HG03457 (cell line): ENCODE results near the gene AUH.

ENCODE experiments used
- ATAC-seq: cut with Tn5 transposase; IDR thresholded peaks from one replicate; pipeline ENCODE4 v1.9.1; 2021; ENCODE audit warnings: moderate number of reproducible peaks; ENCODE audit not compliant: unreplicated experiment

The AUH gene

DNA sequence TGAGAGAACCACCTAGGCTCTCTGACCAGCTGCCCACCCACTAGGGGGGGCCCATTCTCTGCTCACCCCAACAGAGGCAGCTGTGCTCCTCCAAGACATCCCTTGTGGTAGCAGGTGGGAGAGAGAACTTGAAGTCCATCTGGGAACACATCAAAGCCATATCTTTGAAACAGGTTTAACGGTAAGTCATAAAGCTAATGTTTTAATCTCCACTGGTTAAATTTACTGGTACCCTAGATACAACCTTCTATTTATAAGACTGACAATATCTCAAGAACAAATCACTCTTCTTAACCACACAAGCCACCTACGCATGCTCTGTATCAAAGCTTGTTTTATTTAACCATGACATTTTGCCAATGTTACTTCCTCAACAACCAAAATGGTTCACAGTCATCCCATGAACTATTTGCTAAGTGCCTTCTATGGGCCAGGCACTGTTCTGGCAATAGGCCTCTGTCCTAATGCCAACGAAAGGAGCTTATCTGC is 20.4 kb downstream of the AUH start:
- no peak for ATAC-seq

DNA sequence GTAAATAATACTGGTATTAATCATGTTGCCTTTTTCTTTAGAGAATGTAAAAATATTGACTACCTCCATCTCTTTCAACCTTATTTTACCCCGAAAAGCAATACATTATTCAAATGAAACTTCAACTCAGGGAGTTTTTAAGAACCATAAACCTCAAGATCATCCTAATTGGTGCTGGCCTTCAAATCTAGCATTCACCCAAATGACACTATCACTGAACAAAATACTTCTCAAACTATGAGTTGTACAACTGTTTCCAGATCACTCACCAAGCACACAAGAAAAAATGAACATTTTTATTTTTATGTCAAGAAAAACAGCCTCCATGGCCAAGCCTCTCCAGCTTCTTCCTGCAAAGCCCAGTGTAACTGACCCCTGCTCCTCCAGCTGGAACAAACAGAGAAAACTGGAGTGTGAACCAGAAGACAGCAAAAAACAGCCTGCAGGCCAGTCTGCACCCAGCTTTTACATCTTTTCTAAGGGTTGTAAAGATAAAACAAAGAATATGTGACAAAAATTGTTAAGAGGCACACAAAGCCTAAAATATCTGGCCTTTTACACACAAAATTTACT is 21.2 kb downstream of the AUH start:
- ATAC-seq, result no peak

DNA sequence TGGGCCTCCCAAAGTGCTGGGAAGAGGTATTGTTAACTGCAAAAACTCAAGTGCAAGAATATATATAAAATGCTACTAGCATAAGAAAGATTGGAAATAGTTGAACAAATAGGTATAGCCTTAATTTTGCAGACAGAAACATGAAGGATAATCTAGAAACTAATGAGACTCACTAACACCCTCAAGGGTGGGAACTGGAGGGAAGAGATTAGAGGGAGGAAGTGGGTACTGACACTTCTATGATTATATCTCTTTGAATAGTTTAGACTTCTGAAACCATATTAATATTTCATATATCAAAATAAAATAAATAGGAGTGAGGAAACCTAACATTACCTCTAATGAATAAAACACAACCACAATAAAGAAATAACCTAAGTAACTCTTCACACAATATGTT is 23.0 kb downstream of the AUH start:
- no peak for ATAC-seq

DNA sequence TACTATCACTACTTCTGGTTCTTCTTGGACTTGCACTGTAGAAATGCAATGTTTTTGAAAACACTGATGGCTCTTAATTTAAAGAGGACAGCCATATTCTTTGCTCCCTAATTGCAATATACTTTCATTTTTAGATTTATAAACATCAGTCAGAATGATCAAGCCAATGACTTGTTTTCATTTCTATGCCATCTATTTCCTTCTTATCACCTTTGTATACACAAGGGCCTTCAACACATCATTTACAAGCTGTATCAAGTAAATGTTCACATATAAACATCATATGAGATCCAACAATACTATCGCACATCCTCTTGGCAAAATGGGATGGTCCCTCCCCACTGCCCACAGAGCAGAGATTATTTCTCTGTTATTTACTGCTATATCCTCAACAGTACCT is 24.9 kb downstream of the AUH start:
- no peak for ATAC-seq

DNA sequence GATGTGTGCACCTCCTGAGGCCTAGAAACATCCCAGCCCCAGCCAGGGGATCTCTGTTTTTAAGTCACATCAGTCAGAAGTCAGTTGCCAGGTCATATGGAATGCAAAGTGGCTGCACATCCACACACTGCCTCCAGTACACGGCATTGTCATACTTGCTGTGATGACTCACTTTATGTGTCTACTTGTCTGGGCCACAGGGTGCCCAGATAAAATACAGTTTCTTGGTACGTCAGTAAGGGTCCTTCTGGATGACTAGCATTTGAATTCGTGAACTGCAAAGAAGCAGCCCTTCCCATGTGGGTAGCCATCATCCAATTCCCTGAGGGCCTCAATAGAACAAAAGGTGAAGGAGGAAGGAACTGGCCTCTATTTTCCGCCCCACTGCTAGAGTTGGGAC is 27.7 kb downstream of the AUH start:
- ATAC-seq, result no peak

DNA sequence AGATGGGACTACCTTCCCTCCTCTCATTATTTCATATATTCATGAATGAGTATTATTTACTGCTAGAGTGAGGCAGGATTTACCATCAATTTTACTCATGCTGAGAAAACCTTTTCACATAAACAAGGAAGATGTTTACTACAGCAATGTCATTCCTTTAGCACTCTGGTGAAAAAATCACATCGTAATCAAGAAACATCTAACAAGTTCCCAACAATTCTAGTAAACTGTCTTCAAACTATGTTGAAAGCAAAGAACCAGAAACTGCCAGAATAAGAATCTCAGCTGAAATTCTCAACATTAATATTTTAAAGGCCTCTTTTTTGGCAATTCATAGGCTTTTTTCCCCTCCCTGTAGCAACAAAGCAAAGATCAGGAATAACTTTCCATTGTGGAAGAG is 28.2 kb downstream of the AUH start:
- ATAC-seq, result no peak

DNA sequence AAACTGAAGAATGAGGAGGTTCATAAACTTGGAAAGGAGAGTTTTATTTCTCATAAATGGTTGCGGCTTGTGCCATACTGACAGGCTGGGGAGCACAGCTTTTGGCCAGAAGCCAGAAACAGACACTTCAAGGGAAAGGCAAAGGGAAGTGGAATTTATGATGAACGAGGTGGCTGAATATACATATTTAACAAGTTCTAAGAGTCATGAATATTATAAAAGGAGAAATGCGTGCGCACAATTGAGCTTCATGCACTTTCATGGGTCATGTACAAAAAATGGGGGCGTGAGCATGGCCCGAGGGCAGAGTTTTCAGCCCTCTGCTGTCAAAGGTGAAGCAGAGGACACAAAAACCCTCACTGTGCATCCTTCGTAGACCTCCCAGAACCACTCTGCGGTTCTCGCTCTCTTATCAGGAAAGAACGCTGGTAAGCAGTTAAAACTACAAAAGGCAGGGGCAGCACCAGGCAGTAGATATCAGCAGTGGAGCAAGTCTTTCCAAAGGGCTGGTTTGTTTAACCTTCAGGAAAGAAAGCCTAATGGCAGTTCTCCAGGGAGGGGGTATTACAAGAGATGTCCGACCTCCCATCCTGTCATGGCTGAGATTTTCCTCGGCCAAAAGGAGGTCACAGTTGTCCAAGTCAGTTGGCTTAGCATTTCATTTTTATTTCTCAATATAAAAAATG is 29.0 kb downstream of the AUH start:
- ATAC-seq, result no peak

DNA sequence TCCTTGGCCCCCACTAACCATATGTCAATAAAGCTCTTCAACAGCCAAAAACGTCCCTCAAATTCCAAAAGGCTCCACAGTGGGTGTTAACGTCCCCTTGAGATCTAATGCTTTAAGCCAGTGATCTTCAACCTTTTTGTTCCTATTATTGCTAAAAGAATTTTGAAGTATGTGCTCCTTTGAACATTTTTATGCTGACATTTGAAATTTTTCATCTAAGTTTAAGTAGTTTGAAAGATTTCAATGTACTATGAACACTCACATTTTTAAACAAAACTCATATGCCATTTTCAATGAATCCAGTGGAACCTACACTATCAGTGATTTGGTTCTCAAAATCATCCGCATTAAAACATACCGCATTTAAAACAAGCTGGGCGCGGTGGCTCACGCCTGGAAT is 29.9 kb downstream of the AUH start:
- no peak for ATAC-seq

DNA sequence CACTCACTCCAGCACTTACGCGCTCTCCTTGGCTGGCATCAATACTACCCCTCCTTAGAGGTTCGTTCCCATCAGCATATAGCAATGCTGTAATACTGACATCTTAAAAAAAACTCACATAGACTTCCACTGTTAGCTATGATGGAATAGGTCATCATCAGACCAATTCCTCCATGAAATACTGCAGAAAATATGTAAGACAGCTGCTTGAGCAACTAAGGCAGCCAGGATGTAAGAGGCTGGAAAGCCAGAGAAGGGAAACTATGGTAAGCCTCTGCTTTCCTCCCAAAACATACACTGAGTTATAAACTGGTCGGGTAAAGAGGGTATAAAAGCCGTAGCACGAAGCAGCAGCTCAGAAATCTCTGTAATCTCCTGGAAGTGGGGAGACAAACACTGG is 33.5 kb downstream of the AUH start:
- no peak for ATAC-seq

DNA sequence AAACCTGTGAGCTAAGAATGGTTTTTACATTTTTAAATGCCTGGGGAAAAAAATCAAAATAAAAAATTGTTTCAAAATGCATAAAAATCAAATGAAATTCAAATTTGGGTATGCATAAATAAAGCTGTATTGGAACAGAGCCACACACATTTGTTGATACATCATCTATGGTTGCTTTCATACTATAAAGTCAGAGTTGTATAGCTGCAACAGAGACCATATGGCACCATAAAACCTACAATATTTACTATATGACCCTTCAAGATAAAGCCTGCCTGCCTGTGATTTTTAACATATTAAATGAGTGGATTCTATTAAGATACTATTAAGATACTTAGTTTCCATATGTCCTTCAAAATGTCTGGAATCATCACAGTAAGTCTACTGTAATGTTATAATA is 40.0 kb downstream of the AUH start:
- ATAC-seq, result no peak

DNA sequence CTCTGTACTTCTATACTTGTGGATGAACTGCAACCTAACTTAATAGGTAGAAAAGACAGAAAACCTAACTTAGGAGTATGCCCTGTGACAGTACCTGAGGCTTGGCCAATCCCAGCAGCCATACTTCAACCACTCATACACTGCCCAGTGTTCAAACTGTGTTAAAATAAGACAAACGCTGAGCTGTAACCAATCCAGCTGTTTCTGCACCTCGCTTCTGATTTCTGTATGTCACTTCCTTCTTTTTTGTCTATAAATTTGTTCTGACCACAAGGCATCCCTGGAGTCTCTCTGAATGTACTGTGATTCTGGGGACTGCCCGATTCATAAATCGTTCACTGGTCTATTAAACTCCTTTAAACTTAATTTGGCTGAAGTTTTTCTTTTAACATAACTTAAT is 41.4 kb downstream of the AUH start:
- no peak for ATAC-seq

DNA sequence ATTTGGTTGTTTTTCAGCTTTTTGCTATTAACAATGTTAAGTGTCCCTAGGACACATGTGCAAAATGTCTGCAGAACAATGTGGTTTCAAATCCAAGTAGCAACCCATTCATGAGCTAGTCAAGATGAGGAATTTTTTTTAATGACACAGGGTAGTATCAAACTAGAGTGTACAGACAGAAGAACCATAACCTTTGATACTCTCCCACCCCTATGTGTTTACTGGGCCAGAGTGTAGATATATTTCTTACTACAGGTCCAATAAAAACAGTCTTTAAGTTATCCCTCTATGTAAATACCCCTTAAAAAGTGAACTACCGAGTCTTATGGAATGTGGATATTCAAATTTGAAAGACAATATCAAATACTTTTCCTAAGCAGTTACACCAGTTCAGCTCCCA is 45.6 kb downstream of the AUH start:
- ATAC-seq, result no peak

DNA sequence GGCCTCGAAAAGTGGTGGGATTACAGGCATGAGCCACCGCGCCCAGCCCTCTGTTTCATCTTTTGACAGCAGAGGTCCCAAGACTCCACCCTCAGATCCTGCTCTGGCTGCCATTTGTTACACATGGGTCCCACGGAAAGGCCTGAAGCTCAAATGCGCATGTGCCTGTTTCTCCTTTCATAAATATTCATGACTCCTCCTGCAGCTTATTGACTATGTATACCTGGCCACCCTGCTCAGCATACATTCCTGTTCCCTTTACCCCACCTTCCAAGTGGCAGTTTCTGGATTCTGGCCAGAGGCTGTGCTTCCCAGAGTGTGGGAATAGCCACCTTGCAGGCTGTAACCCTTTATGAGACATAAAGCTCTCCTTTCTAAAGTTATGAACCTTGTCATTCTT is 46.5 kb downstream of the AUH start:
- ATAC-seq, result no peak

DNA sequence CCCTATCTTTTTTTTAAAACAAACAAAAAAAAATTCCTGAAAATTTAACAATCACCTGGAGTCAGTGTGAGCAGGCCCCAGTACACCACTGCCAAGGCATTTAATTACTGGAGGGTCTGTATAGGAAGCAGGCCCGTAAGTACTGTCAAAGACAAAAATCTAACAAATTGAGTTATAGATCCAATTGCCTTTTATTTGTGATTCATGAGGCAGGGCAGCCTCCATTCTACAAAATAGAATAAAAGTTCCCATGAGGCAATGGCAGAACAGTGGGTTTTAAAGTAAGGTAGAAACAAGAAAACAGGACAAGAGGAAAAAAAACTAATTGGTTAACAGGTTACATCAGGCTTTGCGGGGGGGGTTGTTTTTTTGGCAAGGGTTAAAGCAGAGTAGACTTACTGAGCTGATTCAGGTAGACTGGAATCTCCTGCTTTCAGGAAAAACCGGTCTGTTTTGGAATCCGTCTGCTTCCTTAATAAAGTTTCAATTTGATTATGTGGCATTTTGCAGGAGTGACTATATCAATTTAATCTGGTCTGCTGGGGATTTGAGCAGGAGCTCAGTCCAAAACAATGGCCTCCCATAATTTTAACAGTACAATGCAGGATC is 48.9 kb downstream of the AUH start:
- no peak for ATAC-seq

DNA sequence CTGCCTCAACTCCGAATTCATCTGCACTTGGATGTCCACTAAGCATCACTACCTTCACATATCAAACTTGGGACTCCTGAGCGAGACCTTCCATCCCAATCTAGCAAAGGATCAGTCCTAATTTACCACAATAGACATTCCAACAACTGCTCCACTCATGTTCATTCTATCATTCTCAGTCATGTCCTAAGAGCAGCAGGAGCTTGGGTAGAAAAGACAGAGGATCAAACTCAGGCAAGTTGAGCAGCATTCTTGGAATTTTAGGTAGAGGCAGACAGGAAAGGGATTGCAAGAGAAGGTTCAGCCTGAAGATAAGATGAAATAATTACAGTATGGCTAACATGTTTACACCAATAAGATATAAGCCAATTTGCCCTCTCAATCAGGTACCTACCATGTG is 51.7 kb downstream of the AUH start:
- ATAC-seq, result no peak

DNA sequence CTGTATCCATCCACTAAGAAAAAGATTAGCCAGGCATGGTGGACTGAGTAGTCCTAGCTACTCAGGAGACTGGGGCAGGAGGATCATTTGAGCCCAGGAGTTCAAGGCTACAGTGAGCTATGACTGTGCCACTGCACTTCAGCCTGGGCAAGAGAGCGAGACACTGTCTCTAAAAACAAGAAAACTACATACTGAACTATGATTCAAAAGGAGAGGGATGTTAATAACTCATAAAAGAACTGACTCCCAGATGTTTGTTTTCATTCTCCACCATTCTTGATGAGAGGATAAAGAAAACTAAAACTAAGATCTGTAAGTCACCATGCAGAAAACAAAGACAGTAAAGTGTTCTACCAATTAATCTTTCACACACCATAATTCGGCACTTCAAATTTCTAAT is 53.5 kb downstream of the AUH start:
- ATAC-seq, result no peak

DNA sequence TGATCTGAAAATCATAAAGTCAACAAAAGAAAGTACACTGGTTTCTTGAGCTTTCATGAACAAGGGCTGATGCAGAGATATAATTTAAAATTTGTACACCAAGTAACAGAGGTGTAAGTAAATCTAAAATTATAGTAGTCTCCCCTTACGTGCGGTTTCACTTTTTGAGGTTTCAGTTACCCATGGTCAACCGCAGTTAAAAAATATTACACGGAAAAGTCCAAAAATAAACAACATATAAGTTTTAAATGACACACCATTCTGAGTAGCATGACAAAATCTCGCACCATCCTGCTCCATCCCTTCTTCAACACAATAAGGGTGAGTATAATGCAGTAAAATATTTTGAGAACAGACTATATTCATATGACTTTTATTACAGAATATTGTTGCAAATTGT is 54.4 kb downstream of the AUH start:
- ATAC-seq, result no peak

DNA sequence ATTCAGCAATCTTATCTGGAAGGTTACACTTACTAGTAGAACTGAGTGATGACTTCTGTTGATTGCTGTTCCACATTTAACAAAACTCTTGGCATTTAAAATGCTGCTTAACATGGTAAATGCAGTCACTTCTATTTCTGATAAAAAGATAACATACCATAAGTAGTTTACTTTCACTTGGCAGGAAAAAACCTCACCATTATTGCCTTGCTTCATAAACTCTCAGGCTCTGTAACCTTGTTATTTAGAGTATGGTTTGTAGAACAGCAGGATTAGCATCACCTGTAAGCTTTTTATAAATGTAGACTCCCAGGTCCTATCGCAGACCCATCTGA is 55.5 kb downstream of the AUH start:
- no peak for ATAC-seq

DNA sequence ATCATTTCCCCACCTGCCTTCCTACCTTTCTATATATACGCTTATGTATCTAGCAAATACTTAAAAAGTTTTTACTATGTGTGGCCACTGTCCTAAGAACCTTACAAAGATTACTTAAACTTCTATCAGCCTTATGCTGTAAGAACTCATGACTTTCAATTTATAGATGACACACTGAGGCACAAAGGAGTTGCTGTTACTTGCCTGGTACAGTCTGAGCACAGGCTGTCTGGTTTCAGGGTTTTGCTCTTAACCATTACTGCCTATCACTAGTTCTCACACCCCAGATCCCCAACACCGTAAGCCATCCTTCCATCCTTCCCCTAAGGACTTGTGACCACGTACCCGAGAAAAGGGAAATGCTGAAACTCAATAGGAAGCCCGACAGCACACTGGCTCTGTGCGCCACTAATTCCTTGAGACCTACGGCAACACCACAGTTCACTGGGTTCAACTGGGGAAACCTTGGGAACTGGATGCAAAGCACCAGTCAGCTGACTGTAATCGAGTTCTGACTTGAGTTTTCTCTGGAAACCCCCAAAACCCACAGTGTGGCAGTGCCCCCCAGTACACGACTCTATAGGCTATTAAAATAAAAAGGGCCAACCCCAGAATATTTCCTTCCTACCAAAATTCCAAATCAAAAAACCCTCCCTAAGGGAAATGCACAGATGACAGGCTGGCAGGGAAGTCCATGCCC is 56.0 kb downstream of the AUH start:
- ATAC-seq, result no peak

DNA sequence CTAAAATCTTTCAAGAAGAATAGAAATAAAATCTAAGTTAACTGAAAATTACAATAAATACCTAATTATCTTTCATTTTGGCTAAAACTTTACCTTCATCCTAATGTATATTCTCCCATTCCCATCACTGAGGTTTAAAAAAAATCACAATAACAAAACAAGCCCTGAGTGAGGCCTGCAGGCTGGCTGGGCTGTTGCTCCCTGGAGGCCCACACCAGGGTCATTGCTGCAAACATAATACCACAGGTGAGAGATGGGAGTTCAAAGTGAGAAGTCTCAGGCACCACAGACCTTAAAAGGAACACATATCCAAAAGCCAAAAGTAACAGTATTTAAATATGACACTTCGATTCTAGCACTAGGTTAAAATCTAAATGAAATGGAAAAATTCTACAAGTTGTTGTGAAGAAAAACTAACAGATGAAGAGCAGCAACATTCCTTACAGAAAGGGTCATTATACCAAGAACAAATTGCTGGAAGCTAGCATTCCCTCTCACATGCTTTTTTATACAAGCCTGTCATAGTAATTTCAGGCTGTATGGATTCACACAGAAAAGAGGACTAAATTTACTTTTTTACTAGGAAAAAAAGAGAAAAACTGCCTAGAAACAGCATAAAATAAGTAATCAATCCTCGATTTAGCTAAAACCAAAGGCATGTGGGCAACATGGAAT is 57.8 kb downstream of the AUH start:
- no peak for ATAC-seq

DNA sequence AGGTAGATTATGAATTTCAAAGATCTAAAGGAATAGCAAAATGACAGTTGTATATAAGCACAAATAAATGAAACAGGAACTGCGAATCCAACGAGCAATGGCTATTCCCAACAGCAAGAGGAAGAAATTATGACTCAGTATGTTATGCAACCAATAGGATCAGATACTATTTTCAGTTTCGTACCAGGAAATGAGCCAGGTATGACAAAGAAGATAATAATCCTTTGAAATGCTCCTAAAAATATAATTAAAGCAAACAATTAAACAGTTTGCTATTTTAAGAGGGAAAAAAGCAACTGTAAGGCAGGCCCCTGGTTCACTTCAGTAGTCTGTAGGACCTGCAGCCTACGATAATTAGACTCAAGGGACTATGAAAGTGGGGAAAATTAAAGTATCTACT is 58.9 kb downstream of the AUH start:
- ATAC-seq, result no peak

DNA sequence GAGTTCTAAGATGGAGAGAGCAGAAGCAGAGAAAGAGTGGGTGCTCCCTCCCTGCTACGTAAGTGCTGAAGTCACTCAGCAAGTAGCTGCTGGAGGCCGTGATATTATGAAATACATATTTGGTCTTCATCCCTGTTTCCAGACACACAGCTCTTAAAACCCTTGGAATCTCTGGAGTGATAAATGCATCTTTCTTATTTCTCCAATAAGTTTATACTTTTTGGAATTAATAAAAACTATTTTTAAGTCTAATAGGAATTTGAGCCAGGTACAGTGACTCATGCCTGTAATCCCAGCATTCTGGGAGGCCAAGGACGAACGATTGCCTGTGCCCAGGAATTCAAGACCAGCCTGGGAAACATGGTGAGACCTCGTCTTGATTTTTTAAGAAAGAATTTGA is 60.6 kb downstream of the AUH start:
- ATAC-seq, result no peak
